CD4-positive, alpha-beta T cell treated with Interleukin-17A for 1 hour (primary cell): ENCODE measurements around the gene CYLD.

Experiments
- DNase-seq: peaks from one replicate; pipeline ENCODE4 v3.0.0-alpha.2; 2020

Gene CYLD

DNA sequence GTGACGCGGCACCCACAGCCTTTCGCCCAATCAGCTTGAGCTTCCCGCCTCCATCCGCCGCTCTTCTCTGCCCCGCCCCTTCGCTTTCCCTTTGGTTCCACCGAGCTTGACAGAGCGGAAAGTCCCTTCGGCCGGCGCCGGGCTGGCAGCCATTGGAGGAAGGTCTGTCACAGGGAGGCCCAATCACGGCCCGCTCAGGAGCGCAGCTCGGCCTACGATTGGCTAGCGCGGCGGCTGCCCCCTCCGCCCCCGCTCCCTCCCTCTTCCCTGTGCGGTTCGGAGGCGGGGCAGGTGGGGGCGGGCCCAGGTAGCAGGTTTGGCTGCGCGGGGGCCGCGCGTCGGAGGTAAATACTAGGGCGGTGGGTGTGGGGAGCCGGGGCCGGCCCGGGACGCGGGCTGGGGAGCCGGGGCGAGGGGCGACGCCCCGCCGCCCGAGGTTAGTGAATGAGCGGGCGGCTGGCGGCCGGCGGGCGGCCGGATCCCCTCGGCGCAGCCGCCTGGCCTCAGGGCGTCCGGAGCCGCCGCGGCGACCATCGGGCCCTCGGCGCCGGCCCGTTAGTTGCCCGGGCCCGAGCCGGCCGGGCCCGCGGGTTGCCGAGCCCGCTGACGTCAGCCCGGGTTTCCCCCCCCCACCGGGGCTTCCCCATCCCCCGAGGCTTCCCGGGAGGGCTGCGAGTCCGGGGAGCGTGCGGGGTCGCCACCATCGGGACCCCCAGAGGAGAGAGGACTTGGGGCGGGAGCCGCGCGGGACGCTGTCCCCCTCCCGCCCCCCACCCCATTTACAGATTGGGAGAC lies at the start of gene CYLD:
Gene CYLD (plus strand): TSS at position 306 of the 795 bp plus-strand sequence. CDS start 7,613 bp downstream, outside the sequence.
- DNase-seq: peak; percentile 100

DNA sequence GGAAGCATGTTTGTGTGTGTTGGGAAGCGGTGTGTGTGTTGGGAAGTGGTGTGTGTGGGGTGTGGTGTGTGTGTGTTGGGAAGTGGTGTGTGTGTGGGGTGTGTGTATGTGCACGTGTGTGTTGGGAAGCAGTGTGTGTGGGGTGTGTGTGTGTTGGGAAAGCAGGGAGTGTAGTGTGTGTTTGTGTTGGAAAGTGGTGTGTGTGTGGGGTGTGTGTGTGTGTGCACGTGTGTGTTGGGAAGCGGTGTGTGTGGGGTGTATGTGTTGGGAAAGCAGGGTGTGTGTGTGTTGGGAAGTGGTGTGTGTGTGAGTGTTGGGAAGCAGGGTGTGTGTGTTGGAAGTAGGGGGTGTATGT lies 49.3 kb upstream of the CYLD start:
- DNase-seq: no peak

- DNase-seq: peak; percentile 34
Measured at GRCh38 chr16:50692999-50693781, 48.7 kb upstream of the CYLD start, which contains the start of gene NOD2. TSS of gene NOD2 (plus strand) at chr16:50693606. CDS start at chr16:50699496, 5,890 bp downstream.

GRCh38 chr16:50694206-50694605 lies 47.7 kb upstream of the CYLD start:
- no peak for DNase-seq

- DNase-seq: no peak
Measured at GRCh38 chr16:50695017-50696000, 46.6 kb upstream of the CYLD start.

DNA sequence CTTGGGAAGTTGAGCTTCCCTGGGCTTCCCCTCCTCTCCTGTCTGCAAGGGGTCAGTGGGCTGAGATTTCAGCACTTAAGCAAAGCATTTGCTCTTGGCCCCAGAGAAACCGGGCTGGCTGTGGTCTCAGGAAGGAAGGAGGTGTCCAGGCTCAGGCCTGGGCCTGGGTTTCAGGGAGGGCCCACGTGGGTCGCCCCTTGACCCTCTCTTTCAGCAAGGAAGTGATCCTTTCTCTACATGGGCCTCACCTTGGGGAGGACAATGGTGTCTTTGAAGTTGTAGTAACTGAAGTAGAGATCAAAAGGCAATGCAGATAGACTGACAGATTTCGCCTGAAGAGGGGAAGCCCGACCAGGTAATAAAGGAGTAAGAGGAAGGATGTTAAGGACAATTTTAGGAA lies 45.8 kb upstream of the CYLD start:
- DNase-seq: peak; percentile 38

DNA sequence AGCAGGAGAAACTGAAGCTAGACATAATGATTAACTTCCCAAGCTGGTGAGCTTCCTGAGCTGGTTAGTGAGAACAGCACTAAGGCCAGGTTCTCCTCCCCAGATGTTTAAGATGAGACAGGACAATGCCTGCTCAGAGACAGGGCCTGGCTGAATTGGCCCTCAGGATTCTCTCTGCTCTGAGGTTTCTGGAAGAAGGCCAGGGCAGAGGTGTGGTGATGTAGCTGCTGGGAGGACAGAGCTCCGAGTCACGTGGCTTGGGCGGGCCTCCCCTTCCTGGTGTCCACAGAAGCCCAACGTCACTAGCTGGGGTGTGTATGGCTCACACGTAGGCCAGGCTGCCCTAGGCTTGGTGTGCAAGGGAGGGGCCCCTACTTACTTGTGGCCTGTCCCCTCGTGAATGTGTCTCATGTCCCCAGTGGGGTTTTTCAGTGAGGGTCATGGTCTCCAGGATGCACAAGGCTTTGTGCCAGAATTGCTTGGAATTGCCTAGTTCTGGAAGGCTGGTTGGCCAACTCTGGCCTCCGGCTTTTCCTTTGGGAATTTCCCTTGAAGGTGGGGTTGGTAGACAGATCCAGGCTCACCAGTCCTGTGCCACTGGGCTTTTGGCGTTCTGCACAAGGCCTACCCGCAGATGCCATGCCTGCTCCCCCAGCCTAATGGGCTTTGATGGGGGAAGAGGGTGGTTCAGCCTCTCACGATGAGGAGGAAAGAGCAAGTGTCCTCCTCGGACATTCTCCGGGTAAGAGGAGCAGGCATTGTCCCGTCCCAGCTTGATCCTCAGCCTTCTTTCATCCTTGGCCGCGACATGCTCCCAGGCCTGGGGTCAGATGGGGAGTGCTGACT lies 45.1 kb upstream of the CYLD start:
- DNase-seq: peak; percentile 87

DNA sequence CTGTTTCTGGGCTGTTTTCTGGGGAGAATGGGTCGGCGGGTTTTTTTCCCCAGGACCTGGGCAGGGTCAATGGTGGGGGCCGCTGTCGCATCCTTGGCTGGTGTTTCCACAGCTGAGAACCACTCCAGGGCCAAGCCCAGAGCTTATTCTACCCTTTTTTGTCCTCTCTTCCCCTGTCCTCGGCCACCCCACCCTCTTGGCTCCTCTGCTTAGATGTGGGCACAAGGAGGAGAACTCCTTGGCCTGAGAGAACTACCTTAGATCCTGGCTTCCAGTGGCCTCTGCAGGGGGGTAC lies 44.5 kb upstream of the CYLD start:
- DNase-seq: no peak

GRCh38 chr16:50697881-50698767 lies 43.8 kb upstream of the CYLD start:
- DNase-seq: peak; percentile 75

DNA sequence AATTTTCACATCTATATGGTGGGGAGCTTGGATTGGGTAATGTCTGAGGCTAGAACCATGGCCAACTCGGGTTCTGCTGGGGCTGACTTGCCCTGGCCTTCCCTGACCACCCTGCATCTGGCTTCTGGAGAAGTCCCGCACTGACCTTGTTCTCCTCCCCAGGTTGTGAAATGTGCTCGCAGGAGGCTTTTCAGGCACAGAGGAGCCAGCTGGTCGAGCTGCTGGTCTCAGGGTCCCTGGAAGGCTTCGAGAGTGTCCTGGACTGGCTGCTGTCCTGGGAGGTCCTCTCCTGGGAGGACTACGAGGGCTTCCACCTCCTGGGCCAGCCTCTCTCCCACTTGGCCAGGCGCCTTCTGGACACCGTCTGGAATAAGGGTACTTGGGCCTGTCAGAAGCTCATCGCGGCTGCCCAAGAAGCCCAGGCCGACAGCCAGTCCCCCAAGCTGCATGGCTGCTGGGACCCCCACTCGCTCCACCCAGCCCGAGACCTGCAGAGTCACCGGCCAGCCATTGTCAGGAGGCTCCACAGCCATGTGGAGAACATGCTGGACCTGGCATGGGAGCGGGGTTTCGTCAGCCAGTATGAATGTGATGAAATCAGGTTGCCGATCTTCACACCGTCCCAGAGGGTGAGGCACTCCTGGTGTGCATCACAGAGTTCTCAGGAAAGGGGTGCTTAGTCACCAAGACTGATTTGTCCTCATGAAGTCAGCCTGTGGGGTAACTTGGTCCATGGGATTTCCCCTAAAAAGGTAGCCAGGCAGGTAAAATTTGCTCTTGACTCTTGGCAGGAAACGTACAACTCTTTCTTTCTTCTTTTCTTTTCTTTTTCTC lies 42.3 kb upstream of the CYLD start:
- DNase-seq: peak; percentile 56

- no peak for DNase-seq
Measured at GRCh38 chr16:50702725-50703124, 39.2 kb upstream of the CYLD start.

GRCh38 chr16:50704245-50704644 lies 37.6 kb upstream of the CYLD start:
- DNase-seq: no peak

GRCh38 chr16:50705436-50706110 lies 36.3 kb upstream of the CYLD start:
- DNase-seq: no peak

- no peak for DNase-seq
Measured at GRCh38 chr16:50706250-50706649, 35.6 kb upstream of the CYLD start.

DNA sequence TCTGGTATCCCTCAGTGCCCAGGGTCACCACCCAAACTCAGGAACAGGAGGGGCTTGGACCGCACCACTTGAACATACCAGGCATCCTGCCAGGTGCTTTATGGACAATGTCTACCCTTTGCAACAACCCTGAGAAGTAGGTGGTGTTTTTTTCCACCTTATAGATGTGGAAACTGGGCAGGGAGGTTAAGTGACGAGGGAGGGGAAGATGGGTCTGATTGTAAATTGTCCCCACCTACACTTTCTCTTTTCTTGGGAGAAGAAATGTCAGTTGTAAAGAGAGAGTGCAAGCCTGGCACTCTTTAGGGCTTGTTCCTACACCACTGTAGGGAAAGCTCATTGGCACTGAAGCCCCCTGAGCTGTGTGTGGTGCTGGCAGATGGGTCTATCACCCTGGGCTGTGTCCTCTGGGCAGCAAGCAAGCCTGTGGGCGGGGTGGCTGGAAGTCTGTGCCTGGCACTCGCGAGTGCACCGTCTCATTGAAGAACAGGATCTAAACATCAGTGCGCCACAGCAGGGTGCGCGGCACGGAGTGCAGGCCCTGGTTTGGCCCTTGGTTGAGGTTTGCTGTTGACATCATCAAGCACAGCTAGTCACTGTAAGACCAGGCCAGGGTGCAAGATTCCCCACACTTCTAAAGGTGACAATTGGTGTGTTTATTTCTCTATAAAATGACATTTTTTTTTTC lies 33.4 kb upstream of the CYLD start:
- peak; percentile 36 for DNase-seq

GRCh38 chr16:50709061-50709684 lies 32.7 kb upstream of the CYLD start:
- peak; percentile 31 for DNase-seq

DNA sequence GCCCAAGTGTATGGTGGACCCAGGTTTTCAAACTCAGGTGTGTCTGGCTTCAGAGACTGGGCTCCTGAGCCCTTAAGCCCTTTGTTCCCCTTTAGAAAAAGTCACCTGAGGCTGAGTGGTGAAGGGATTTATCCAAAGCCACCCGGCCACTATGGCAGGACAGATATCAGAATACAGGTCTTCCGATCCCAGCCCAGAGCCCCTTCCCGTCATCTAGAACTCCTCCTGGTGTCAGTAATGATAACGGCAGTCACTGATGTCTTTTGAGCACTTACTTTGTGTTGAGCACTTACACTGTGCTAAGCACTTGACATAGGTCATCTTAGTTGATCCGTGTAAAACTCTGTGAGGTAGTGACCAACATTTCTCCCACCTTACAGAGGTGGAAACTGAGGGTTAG lies 31.9 kb upstream of the CYLD start:
- no peak for DNase-seq

DNA sequence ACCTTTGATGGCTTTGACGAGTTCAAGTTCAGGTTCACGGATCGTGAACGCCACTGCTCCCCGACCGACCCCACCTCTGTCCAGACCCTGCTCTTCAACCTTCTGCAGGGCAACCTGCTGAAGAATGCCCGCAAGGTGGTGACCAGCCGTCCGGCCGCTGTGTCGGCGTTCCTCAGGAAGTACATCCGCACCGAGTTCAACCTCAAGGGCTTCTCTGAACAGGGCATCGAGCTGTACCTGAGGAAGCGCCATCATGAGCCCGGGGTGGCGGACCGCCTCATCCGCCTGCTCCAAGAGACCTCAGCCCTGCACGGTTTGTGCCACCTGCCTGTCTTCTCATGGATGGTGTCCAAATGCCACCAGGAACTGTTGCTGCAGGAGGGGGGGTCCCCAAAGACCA lies 30.8 kb upstream of the CYLD start:
- no peak for DNase-seq
